Immature natural killer cell (primary cell): Measurements from ENCODE around the gene CACNG4. TPM values are rescaled to one million over a fixed set of nuclear protein-coding genes. Genes with fewer than 3 reads are reported as not detected.

Experiments
- DNase-seq, 3 donors: peaks; one replicate each; pipeline ENCODE4 v3.0.0; 2022; ENCODE audit warnings: mixed read lengths in 1 of 3
- H3K27ac Mint-ChIP-seq, 6 donors: one replicate each; pipeline ENCODE4 v1.8.0; 2020; ENCODE audit warnings: mixed read lengths in 6 of 6, mild to moderate bottlenecking in 5 of 6, inconsistent platforms in 4 of 6, moderate library complexity in 3 of 6
- H3K27me3 Mint-ChIP-seq, 3 donors: one replicate each; pipeline ENCODE4 v1.8.0; 2020 to 2021; ENCODE audit warnings: low read depth in 3 of 3, mild to moderate bottlenecking in 3 of 3, mixed read lengths in 3 of 3, moderate library complexity in 3 of 3, inconsistent platforms in 1 of 3
- H3K36me3 Mint-ChIP-seq, 3 donors: one replicate each; pipeline ENCODE4 v1.8.0; 2020; ENCODE audit warnings: mixed read lengths in 3 of 3, inconsistent platforms in 2 of 3, mild to moderate bottlenecking in 2 of 3
- H3K4me1 Mint-ChIP-seq, 2 donors: one replicate each; pipeline ENCODE4 v1.8.0; 2020; ENCODE audit warnings: inconsistent platforms in 2 of 2, mild to moderate bottlenecking in 2 of 2, mixed read lengths in 2 of 2, moderate library complexity in 1 of 2
- H3K4me3 Mint-ChIP-seq, 5 donors: one replicate each; pipeline ENCODE4 v1.8.0; 2020; ENCODE audit warnings: mild to moderate bottlenecking in 5 of 5, mixed read lengths in 5 of 5, inconsistent platforms in 3 of 5, moderate library complexity in 3 of 5
- H3K9me3 Mint-ChIP-seq, 6 donors: one replicate each; pipeline ENCODE4 v1.8.0; 2020; ENCODE audit warnings: mild to moderate bottlenecking in 6 of 6, mixed read lengths in 6 of 6, inconsistent platforms in 4 of 6, moderate library complexity in 3 of 6
- polyA plus RNA-seq, 3 donors: library from polyadenylated mRNA; unstranded; fragments of 300-500 nt; fragmentation: Illumina TruSeq; gene quantifications; one replicate each; pipeline ENCODE4 v1.2.3, GENCODE V29; 2021

The CACNG4 gene
- polyA plus RNA-seq, 3 donors from 2014 or later: not detected

DNA sequence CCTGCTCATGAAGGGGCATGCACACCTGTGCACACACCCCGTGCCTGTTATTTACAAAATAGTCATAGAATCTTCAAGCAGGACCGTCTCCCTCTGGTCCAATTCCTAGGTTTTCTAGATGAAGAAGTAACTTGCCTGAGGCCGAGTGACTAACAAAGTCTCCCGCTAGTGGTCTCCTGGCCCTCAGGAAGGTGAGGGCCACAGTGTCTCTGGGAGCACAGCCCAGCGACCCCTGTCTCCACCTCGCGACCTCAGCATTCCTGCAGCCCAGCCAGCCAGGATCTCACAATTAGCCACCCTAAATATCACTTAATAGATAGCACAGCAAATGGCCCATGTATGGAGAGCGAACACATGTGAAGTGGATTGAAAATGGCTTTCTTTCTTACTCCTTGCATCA, 49.4 kb downstream of the CACNG4 start:
- no peaks in the 10 kb centered on the region for H3K4me1 Mint-ChIP-seq
- peak overlapping the region in 1 of 6 donors; percentile 51 for H3K27ac Mint-ChIP-seq
- no peak for DNase-seq

DNA sequence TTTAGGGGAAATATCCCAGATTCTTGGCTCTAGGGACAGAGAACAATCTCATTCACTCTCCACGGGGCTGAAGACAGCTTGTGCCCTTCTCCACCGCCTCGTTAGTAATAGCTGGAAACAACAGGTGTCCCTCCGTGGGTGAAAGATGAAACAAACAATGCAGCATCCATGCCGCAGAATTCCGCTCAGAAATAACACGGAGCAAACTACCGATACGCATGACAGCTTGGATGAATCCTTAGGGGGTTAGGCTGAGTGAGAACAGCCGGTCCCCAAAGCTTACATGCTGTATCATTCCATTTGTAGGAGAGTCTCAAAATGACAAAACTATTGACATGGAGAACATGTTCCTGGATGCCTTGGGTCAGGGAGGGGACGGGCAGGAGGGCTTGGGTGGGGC, 50.5 kb downstream of the CACNG4 start:
- H3K4me3 Mint-ChIP-seq: no peak overlapping the region
- H3K9me3 Mint-ChIP-seq: no peaks in the 10 kb centered on the region
- no peak for DNase-seq
- H3K27me3 Mint-ChIP-seq: peaks cover 4 to 12% (median 4%) of the 10 kb centered on the region in 3 donors
- no peaks in the 10 kb centered on the region for H3K36me3 Mint-ChIP-seq
- no peaks in the 10 kb centered on the region for H3K4me1 Mint-ChIP-seq
- no peak overlapping the region for H3K27ac Mint-ChIP-seq

More for the DNA sequence above, 49.4 kb downstream of the CACNG4 start:
- H3K27me3 Mint-ChIP-seq: peaks cover 4 to 16% (median 4%) of the 10 kb centered on the region in 3 donors
- H3K4me3 Mint-ChIP-seq: no peak overlapping the region
- no peaks in the 10 kb centered on the region for H3K36me3 Mint-ChIP-seq
- no peaks in the 10 kb centered on the region for H3K9me3 Mint-ChIP-seq

DNA sequence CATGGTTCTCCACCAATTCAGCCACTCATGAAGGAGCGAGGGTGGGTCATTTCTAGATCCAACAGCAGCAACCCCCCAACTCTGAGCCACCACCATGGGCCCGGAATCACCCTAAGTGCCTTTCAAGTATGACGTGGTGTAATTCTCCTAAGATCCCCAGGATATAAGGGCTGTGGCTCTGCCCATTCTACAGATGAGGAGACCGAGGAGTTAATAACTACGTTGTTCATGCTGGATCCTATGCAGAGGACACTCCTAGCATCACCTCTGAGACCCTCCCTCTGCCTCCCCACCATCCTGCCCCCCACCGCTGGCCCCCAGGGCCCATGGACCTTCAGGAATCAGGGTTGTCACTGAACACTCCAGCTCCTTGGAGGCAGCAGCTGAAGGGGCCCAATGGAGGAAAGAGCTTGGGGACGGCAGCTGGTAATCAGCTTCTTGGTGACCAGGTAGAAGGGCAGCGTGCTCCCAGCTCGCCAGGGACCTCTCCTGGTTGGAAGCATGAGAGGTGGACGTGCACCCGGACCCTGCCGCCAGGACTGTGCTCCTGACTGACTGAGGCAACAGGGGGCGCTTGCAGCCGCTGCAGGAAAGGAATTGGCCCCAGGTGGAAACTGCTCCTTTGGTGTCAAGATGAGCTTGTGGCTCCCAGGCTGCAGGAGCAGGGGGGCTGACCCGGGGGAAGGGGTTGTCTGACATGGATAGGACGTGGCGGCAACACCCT, 51.7 kb downstream of the CACNG4 start:
- H3K27ac Mint-ChIP-seq: no peak overlapping the region
- no peaks in the 10 kb centered on the region for H3K4me1 Mint-ChIP-seq
- peaks cover 2 to 11% (median 4%) of the 10 kb centered on the region in 3 donors for H3K27me3 Mint-ChIP-seq
- no peaks in the 10 kb centered on the region for H3K9me3 Mint-ChIP-seq
- H3K4me3 Mint-ChIP-seq: no peak overlapping the region
- no peak for DNase-seq
- H3K36me3 Mint-ChIP-seq: no peaks in the 10 kb centered on the region

DNA sequence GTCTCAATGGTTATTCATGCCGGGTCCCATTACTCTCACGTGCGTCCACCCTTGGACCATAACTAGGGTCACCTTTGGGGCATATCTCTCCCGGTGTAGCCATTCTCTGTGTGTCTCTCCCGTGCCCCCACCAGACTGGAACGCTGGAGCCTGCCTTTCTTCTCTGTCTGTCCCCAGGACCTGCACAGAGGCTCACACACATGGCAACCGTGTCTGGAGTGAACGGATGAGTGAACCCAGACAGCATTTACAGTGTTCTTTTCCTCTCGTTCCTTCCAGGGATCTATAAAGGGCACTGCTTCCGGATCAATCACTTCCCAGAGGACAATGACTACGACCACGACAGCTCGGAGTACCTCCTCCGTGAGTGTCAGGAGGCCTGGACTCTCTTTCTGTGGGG, 53.4 kb downstream of the CACNG4 start:
- H3K27ac Mint-ChIP-seq: no peak overlapping the region

DNA sequence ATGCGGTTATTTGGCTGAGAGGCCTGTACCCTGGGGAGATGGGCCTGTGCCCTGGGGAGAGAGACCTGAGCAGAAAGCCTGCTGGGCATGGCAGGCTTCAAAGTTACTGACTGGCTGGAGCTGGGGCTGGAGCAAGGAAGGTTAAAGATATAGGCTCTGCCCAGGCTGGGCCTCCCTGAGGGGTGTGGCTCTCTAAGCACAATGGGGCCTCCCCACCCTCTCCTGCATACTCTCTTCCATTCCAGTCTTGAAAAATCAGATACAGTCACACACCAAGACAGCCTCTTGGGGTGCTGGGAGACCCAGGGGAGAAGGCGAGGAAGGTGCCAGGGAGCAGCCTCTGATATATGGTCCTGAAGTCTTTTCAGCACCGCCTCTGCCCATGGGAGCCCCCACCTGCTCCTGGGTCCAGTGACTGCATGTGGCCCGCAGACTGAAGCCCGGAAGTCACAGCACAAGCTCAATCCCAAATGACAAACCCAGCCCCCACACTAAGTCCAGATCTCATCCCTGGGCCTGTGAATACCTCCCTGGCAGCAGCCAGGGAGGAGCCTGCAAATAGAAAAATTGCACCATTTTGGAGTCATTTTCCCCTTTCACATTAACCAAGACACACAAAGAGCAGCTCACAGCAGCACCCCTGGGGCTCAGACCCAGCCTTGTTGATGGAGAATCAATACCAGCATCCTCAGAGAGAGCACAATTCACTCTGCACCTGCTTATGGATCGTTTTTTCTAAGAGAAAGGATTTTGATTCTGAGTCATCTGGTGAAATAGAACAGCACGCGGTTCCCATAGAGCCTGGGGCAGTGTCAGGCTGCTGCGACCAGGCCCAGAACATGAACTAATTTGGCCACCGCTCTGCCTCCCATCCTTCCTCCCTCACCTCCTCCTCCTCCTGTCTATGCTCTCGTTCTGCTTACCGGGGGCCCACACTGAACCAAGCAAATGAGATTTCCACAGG, 54.2 kb downstream of the CACNG4 start:
- Mint-ChIP-seq H3K27ac (no peak overlapping the region), H3K36me3 (no peaks in the 10 kb centered on the region), H3K4me3 (no peak overlapping the region), H3K27me3 (peaks cover 0 to 2% (median 0%) of the 10 kb centered on the region in 3 donors), H3K4me1 (no peaks in the 10 kb centered on the region), H3K9me3 (no peaks in the 10 kb centered on the region)
- no peak for DNase-seq

More for the DNA sequence above, 53.4 kb downstream of the CACNG4 start:
- H3K9me3 Mint-ChIP-seq: no peaks in the 10 kb centered on the region
- no peaks in the 10 kb centered on the region for H3K4me1 Mint-ChIP-seq
- no peaks in the 10 kb centered on the region for H3K36me3 Mint-ChIP-seq
- no peak overlapping the region for H3K4me3 Mint-ChIP-seq
- H3K27me3 Mint-ChIP-seq: peaks cover 2% of the 10 kb centered on the region in 3 donors
- DNase-seq: no peak

DNA sequence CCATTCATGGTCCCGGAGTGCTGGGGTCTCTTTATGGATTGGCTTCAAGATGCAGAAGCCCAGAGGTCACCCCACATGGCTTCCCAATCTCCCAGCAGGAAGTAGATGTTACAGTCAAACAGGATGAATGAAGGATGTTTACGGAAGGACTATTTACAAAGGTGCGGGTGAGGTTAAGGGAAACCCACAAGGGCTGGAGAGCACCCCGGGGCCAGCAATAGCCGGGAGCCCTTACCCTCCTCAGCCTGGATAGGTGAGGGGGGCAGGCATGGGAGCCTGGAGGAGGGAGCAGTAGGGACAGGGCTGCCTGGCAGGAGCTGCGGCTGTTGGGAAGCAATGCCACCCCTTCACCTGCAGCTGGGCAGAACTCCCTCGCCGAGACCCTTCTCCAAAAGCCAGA, 55.3 kb downstream of the CACNG4 start:
- DNase-seq: no peak
- no peaks in the 10 kb centered on the region for H3K4me1 Mint-ChIP-seq
- H3K27me3 Mint-ChIP-seq: peaks cover 0 to 1% (median 0%) of the 10 kb centered on the region in 3 donors
- no peak overlapping the region for H3K27ac Mint-ChIP-seq
- no peak overlapping the region for H3K4me3 Mint-ChIP-seq
- no peaks in the 10 kb centered on the region for H3K9me3 Mint-ChIP-seq
- no peaks in the 10 kb centered on the region for H3K36me3 Mint-ChIP-seq

DNA sequence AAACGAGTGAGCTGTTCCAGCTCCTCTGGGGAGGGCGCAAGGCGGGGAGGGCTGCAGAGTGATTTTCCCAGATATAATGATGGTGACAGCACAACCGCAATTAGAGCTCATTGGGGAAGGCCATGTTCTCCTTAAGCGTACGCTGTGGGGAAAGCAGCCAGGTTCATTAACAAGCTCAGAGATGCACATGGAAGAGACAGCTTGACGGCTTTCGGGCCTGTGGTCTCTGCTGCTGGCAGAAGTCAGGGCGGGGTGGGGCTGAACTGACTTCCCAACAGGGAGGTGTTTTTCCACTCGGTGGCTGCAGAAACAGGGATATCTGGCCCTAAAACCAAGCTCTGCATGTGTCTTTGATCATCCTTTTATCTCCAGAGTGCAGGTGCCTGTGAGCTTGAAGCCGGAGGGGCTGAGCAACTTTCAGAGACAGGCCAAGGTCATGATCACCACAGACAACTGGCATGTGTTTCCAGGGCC, 55.8 kb downstream of the CACNG4 start:
- H3K4me3 Mint-ChIP-seq: no peak overlapping the region
- no peaks in the 10 kb centered on the region for H3K4me1 Mint-ChIP-seq
- no peak for DNase-seq
- H3K27me3 Mint-ChIP-seq: peaks cover 0 to 1% (median 0%) of the 10 kb centered on the region in 3 donors
- no peak overlapping the region for H3K27ac Mint-ChIP-seq
- no peaks in the 10 kb centered on the region for H3K9me3 Mint-ChIP-seq
- no peaks in the 10 kb centered on the region for H3K36me3 Mint-ChIP-seq

DNA sequence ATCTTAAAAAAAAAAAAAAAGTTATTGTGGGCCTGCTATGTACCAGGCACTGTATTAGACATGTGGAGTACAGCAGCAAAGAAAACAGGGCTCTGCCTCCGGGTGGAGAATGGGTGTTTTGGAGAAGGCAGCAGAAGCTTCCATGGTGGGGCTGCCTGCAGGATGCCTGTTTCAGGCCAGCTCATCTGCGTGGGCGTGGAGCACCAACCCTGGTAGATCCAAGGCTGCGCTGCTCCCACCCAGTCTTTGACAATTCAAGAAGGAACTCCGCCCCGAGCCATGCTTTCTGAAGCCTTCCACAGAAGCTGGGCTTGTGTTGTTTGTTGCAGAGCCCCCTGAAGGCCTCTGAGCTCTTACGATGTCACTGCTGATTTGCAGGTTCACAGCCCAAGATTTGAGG, 56.7 kb downstream of the CACNG4 start:
- peaks cover 0 to 1% (median 0%) of the 10 kb centered on the region in 3 donors for H3K27me3 Mint-ChIP-seq
- no peaks in the 10 kb centered on the region for H3K9me3 Mint-ChIP-seq
- H3K27ac Mint-ChIP-seq: no peak overlapping the region
- H3K4me1 Mint-ChIP-seq: no peaks in the 10 kb centered on the region
- H3K4me3 Mint-ChIP-seq: no peak overlapping the region
- H3K36me3 Mint-ChIP-seq: no peaks in the 10 kb centered on the region
- DNase-seq: no peak

DNA sequence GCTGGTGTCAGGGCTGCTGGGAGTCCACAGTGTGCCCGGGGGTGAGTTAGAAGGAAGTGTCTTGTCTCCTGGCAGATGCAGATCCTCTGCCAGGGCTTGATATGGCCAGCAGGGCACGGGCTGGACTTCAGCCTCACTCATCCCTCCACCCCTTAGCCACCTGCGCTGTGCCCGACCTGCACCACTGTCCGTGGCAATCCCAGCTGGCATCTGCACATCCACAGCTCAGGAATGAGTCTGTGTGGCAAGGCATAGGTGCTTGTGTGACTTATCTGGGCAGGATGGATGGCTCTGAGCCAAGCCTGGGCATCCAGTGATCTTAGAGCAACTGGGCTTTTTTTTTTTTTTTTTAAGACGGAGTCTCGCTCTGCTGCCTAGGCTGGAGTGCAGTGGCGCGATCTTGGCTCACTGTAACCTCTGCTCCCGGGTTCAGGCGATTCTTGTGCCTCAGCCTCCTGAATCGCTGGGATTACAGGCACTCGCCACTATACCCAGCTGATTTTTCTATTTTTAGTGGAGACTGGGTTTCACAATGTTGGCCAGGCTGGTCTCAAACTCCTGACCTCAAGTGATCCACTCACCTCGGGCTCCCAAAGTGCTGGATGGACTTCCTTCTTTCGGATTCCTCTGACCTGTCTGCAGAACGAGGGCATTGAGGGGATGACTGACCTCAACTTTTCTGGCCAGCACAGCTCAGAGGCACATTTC, 57.4 kb downstream of the CACNG4 start:
- Mint-ChIP-seq H3K27ac (no peak overlapping the region), H3K4me3 (no peak overlapping the region), H3K27me3 (peaks cover 0 to 1% (median 0%) of the 10 kb centered on the region in 3 donors), H3K36me3 (no peaks in the 10 kb centered on the region), H3K9me3 (no peaks in the 10 kb centered on the region), H3K4me1 (no peaks in the 10 kb centered on the region)
- DNase-seq: no peak

DNA sequence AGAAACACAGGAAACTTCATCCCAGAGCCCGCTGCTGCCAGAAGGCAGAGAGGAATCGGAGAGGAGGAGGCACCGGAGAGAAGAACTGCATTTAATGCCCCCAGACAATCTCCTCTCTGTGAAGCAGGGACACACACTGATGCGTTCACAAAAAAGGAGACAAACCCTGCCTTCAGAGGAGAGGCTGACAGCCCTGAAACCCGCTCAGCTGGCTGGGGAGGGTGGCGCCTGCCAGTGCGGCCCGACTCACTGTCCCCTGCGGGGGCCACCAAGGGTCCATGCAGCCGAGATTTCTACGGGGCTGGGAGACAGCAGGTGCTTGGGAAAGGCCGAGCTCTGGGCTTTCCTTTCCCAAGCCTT, 57.9 kb downstream of the CACNG4 start:
- Mint-ChIP-seq H3K4me1 (no peaks in the 10 kb centered on the region), H3K9me3 (no peaks in the 10 kb centered on the region), H3K36me3 (no peaks in the 10 kb centered on the region), H3K27ac (no peak overlapping the region), H3K27me3 (peaks cover 0 to 1% (median 0%) of the 10 kb centered on the region in 3 donors), H3K4me3 (no peak overlapping the region)
- no peak for DNase-seq

DNA sequence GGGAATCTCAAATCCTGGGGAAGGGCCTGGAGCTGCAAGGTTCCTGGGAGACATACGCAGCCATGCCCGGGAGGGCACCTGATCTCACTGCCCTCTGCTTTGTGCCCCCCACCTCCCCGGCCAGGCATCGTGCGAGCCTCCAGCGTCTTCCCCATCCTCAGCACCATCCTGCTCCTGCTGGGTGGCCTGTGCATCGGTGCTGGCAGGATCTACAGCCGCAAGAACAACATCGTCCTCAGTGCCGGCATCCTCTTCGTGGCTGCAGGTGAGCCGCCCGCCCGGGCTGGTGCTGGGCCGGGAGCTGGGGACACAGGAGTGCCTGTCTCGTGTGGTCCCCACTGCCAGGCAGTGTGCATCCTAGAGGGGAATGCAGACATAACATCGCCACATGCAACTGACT, 60.2 kb downstream of the CACNG4 start:
- no peaks in the 10 kb centered on the region for H3K36me3 Mint-ChIP-seq
- no peaks in the 10 kb centered on the region for H3K9me3 Mint-ChIP-seq
- no peak for DNase-seq
- no peak overlapping the region for H3K27ac Mint-ChIP-seq
- H3K4me1 Mint-ChIP-seq: no peaks in the 10 kb centered on the region
- H3K4me3 Mint-ChIP-seq: no peak overlapping the region
- H3K27me3 Mint-ChIP-seq: peaks cover 0 to 2% (median 1%) of the 10 kb centered on the region in 3 donors

DNA sequence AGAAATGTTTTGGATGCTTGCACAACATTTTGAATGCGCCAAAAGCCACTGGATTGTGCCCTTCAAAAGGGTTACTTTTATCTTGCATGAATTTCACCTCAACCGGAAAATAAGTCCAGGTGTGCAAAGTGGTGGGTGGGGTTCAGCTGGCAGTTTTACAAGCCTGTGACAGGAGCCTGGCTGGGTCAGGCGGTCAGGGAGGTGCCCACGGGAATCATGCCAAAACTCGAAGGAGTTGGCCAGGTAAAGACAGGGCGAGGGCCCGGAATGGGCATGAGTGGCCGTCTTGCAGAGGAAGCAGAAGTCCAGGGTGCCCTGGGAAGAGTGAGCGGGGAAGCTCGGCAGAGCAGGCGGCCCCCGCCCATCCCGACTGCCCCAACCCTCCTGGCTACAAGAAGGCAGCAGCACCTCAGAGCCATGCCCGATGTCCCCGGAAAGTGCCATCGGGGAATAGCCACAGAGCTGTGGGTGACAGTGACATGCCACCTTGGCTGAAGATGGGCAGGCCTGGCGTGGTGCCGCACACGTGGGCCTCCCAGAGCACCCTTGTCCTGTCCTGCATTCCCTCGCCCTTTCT, 60.8 kb downstream of the CACNG4 start:
- Mint-ChIP-seq H3K27ac (no peak overlapping the region), H3K4me3 (no peak overlapping the region), H3K9me3 (no peaks in the 10 kb centered on the region), H3K36me3 (no peaks in the 10 kb centered on the region), H3K4me1 (no peaks in the 10 kb centered on the region), H3K27me3 (peaks cover 0 to 4% (median 1%) of the 10 kb centered on the region in 3 donors)
- DNase-seq: no peak

DNA sequence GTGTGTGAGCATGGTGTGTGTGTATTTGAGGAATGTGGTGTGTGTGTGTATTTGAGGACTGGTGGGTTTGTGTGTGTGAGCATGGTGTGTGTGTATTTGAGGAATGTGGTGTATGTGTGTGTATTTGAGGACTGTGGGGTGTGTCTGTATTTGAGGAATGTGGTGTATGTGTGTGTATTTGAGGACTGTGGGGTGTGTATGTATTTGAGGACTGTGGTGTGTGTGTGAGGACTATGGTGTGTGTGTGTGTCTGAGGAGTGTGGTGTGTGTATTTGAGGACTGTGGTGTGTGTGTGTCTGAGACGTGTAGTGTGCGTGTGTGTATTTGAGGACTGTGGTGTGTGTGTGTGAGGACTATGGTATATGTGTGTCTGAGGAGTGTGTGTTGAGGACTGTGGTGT, 61.8 kb downstream of the CACNG4 start:
- Mint-ChIP-seq H3K36me3 (no peaks in the 10 kb centered on the region), H3K9me3 (no peaks in the 10 kb centered on the region), H3K27ac (no peak overlapping the region), H3K27me3 (peaks cover 0 to 5% (median 1%) of the 10 kb centered on the region in 3 donors), H3K4me1 (no peaks in the 10 kb centered on the region), H3K4me3 (no peak overlapping the region)
- no peak for DNase-seq
